Fibroblast of upper back skin (primary cell): Measurements from ENCODE around the gene IL17RE.

Source experiments
- DNase-seq: peaks from one replicate; pipeline ENCODE4 v3.0.0-alpha.2; 2013

IL17RE gene

DNA sequence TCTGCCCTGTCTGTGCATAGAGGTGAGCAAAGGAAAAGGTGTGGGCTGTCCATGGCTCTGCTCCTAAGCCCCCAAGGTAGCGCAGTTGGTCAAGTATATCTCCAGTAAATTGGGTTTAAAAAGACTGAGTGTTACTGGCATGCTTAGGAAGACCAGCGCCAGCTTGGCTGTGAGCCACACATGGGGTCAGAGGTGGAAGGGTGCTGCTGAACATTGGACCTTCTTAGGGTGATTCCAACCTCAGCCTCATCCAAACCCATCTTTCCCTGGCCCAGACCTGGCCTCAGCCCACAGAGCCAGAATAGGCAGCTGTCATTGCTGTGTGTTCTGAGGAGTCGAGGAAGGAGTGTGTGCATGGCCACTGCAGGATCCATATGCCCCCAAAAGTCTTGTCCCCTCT lies 5.6 kb downstream of the IL17RE start:
- DNase-seq = no peak

DNA sequence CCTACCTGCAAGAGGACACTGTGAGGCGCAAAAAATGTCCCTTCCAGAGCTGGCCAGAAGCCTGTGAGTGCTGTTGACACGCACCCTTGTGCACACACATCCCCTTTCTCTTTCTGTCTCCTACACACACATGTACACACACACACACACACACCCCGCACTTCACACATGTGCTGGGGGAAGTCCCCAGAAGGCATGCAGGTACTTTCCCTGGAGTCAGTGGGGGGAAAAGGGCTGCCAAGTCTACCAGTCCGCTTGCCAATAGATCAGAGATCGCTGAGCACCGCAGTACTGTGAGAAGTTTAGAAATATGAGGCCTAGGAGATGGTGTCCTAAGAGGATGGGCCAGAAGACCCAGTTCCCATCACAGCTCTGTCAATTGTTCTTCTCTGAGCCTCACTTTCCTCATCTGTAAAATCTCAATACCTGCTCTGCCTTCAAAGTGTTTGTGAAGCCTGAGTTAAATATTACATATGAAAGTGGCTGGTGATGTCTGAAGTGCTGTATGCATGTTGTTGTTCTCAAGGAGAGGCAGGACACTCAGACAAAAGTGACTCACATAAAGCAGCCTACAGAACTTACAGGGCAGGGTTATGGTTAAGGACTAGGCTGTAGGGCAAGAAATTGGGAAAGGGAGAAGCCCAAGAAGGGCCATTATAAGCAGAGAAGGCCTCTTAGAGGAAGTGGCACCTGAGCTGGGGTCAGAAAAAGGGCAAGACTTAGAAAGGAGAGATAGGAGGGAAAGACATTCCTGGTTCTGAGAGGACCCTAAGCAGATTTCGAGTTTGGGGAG lies 6.8 kb downstream of the IL17RE start:
- DNase-seq = no peak

DNA sequence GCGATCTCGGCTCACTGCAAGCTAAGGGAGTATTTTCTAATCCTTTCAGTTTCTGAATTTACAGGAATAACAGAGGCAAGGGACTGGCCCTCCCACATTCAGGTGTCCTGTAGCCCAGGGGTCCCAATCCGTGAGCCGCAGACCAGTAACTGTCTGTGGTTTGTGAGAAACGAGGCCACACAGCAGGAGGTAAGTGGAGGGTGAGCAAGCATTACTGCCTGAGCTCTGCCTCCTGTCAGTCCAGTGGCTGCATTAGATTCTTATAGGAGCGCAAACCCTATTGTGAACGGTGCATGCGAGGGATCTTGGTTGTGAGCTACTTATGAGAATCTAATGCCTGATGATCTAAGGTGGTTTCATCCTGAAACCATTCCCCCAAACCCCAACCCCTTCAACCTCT lies 9.2 kb downstream of the IL17RE start:
- DNase-seq = no peak

DNA sequence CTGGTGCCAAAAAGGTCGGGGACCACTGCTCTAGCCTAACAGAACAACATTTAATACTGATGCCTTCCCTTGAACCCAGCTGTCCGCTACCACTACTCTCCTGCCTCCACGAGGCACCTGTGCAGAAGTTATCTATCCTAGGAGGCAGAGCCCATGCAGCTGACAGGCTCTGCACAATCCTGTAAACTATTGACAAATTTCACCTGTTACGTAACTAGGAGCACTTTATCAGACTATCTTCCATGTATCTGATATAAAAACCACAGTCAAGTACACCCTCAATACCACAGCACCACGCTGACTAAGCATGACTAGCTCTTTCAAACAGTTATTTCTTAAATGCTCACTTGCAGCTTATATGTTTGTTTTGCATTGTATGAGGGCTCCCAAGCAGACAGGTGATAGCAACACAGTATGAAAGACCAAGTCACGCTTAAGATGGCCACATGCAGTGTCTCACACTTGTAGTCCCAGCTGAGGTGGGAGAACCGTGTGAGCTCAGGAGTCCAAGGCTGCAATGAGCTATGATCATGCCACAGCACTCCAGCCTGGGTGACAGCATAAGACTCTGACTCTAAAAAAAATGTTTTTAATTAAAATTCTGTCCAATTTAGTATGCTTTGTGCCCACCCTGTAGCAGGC lies 9.8 kb downstream of the IL17RE start:
- DNase-seq = peak; percentile 41

DNA sequence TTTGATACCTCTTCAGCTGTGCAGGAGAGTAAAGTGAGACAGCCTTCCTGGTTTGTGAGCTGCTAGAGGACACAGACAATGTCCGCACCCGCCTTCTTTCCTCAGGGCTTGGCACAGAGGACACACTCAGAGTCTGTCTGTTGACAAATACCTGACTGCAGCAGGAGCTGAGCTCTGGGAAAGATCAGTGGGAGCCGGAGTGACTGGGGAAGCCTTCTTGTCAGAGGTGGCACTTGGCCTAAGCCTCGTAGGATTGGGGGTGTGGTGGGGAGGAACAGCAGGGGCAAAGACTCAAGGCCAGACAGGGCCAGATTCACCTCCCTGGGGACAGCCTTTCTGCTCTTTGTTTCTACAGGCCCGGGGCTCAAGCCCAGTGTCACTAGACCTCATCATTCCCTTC lies 11.0 kb downstream of the IL17RE start:
- no peak for DNase-seq

DNA sequence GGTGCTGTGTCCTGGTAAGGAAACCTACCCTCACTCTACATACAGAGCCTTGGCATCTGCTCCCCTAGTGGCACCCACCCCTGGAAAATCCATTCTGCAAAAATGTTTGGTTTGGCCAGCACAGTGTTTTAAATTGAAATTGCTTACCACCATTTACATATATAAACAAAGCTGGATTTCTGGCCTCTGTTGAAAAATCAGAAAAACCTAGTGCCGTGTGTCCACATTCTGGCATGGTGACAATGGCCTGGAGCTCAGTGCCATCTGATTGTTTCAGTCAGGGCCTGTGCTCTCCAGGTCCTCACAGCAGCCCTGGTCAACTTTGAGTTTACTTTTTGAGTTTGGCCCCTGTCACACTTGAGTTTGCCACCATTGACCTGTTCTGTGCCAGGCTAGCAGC lies 11.4 kb downstream of the IL17RE start:
- DNase-seq = no peak

DNA sequence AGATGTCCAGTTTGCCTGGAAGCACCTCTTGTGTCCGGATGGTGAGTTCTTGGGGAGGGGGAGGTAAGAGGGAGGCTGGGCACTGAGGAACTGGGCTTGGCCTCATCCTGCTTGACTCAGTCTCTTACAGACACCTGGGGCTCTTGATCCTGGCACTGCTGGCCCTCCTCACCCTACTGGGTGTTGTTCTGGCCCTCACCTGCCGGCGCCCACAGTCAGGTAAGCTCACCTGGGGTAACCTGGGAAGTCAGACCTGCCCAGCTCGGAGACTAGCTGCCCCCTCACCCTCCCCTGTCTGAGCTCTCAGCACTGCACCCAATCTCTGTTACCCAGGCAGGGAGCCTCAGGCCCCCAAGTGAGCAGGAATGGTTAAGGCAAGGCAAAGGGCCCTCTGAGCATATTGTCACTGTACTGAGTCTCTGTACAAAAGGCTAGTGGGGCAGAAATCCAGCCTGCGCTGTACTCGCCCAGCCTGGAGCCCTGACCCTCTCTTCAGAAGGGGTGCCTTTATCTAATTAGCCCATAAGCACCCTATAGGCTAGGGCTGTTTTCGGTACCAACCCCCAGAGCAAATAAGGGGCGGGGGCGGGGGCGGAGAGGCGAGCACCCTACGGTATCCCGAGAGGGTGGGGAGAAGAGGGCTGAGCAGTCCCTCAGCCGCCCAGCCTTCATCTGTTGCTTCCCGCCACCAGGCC lies 12.1 kb downstream of the IL17RE start:
- DNase-seq = no peak

DNA sequence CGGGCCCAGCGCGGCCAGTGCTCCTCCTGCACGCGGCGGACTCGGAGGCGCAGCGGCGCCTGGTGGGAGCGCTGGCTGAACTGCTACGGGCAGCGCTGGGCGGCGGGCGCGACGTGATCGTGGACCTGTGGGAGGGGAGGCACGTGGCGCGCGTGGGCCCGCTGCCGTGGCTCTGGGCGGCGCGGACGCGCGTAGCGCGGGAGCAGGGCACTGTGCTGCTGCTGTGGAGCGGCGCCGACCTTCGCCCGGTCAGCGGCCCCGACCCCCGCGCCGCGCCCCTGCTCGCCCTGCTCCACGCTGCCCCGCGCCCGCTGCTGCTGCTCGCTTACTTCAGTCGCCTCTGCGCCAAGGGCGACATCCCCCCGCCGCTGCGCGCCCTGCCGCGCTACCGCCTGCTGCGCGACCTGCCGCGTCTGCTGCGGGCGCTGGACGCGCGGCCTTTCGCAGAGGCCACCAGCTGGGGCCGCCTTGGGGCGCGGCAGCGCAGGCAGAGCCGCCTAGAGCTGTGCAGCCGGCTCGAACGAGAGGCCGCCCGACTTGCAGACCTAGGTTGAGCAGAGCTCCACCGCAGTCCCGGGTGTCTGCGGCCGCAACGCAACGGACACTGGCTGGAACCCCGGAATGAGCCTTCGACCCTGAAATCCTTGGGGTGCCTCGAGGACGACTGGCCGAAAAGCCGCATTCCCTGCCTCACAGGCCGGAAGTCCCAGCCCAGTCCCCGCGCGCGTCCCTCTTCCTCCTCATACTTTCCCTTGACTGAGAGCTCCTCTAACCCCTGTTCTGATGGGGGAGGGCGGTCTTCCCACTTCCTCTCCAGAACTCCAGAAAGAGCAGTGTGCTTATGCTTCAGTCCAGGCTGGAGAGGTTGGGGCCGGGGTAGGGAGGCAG lies 12.8 kb downstream of the IL17RE start:
- peak; percentile 68 for DNase-seq

DNA sequence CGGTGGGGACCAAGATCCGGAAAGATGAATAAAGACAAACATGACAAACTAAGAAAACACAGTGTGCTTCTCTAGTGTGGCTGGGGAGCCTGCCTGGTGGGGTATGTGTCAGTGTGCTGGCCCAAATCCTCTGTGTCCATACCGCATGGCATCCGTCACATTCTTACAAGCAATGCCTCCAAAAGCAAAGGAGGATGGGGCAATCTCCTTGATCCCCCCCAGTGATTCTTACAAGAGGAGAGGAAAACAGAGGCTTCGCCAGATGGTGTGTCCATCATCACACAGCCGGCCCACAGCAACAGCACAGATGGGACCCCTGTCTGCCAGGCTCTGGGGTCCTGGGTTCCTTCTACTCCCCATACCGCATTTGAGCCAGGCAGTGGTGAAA lies 13.7 kb downstream of the IL17RE start:
- DNase-seq = peak; percentile 40

DNA sequence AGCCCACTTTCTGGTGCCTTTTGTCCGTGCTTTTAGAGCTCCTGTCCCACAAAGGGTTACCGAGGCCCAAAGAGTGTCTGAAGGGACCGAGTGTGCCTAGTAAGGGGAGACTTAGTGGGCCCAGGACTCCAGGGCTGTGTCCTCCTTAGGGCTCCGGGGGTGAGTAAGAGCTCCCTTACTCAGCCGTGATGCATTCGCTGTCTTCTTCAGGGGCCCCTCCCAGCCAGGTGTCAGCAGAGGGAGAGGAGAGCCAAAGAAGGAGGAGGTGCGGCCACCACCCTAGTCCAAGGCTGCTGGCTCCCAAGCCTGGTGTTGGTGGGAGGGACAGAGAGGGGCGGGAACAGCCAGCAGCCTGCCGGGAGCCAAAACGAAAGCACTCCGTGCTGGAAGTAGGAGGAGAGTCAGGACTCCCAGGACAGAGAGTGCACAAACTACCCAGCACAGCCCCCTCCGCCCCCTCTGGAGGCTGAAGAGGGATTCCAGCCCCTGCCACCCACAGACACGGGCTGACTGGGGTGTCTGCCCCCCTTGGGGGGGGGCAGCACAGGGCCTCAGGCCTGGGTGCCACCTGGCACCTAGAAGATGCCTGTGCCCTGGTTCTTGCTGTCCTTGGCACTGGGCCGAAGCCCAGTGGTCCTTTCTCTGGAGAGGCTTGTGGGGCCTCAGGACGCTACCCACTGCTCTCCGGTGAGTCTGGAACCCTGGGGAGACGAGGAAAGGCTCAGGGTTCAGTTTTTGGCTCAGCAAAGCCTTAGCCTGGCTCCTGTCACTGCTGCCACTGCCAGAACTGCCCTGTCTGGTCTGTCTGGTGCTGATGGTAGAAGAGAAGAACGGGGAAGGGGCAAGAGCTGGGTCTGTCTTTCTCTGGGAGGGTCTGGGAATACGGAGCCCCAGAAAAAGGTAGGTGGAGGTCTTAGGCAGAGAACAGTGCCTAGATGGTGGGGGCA lies 14.4 kb downstream of the IL17RE start, which contains the start of gene IL17RC:
TSS of gene IL17RC (plus strand) at position 365 of the 947 bp plus-strand sequence. CDS start at position 583, 218 bp downstream.
- peak; percentile 85 for DNase-seq

DNA sequence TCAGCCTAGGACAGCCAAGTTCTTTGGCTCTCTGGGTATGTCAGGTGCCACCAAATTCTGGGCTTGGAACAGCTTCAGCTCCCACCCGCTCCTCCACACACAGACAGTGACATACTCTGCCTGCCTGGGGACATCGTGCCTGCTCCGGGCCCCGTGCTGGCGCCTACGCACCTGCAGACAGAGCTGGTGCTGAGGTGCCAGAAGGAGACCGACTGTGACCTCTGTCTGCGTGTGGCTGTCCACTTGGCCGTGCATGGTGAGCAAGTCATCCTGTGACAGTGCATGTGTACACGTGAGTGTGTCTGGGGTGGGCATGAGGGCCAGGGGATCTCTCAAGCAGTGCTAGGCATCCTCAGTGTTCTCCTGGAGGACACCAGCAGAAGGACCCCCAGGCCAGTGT lies 15.2 kb downstream of the IL17RE start:
- no peak for DNase-seq

DNA sequence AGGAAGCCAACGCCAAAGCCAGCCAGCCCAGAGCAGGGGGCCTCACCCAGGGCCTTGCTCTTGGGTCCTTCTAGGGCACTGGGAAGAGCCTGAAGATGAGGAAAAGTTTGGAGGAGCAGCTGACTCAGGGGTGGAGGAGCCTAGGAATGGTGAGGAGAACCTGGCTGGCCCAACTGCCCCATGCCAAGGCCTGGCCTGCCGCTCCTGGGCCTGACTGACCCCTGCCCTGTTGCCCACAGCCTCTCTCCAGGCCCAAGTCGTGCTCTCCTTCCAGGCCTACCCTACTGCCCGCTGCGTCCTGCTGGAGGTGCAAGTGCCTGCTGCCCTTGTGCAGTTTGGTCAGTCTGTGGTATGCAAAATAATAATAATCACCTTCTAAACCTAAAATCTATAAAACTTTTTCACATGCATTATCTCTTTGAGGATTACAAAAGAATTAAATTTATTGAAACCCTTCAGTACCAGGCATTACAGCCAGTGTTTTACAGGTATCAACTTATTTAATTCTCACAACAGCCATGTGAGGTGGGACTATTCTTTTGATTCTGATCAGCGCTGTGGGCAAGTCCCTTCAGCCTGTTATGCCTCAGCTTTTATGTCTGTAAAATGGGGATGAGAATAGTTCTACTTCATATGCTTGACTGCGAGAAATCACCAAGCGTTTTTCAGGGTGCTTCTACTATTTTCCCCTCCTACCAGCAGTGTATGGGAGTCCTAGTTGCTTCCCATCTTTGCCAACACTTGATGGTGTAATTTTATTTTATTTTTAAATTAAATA lies 15.8 kb downstream of the IL17RE start:
- no peak for DNase-seq

DNA sequence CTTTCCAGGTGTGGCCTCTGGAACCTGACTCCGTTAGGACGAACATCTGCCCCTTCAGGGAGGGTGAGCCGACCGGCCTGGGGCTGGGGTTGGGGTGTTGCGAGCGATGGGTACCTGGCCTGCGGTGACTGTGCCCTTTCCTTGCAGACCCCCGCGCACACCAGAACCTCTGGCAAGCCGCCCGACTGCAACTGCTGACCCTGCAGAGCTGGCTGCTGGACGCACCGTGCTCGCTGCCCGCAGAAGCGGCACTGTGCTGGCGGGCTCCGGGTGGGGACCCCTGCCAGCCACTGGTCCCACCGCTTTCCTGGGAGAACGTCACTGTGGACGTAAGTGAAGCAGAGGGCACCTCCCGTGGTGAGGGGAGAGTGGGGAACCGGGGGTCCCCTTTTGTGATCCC lies 25.5 kb downstream of the IL17RE start:
- no peak for DNase-seq

DNA sequence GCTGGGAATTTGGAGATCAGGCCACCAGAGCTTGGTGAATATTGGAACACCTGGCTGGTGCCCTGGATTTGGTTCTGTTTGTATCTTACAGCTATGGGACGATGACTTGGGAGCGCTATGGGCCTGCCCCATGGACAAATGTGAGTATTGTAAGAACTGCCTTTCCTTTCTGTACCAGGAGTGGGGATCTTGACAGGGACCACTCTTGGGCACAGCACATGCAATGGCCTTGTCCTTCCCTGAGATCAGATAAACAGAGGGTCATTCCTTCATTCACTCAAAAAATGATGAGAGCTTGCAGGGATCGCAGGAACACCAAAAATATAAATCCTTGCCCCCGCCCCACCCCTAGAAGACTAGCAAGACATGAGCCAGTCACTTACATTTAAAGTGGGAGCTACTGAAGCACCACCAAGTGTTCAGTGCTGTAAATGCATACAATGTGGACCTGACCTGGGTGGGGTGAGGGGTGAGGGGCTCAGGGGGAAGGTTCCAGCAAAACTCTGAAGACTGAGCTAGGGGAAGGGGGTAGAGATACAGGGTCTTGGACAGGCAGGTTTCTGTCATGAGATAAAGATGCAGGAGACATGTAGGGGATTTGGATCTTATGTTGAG lies 28.3 kb downstream of the IL17RE start:
- no peak for DNase-seq

DNA sequence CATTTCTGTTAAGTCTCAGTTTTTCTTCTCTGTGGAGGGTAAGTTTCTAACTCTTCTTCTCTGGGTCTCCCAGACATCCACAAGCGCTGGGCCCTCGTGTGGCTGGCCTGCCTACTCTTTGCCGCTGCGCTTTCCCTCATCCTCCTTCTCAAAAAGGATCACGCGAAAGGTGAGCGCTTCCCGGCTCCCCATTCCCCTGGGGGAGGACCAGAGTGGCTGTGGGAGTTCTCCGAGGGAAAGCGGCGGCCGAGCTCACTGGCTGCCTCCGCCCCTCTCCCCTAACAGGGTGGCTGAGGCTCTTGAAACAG lies 29.8 kb downstream of the IL17RE start:
- no peak for DNase-seq

DNA sequence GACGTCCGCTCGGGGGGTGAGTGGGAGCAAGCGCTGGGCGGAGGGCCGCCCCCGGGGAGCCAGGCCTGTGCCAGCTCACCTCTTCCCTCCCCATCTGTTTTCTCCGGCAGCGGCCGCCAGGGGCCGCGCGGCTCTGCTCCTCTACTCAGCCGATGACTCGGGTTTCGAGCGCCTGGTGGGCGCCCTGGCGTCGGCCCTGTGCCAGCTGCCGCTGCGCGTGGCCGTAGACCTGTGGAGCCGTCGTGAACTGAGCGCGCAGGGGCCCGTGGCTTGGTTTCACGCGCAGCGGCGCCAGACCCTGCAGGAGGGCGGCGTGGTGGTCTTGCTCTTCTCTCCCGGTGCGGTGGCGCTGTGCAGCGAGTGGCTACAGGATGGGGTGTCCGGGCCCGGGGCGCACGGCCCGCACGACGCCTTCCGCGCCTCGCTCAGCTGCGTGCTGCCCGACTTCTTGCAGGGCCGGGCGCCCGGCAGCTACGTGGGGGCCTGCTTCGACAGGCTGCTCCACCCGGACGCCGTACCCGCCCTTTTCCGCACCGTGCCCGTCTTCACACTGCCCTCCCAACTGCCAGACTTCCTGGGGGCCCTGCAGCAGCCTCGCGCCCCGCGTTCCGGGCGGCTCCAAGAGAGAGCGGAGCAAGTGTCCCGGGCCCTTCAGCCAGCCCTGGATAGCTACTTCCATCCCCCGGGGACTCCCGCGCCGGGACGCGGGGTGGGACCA lies 30.4 kb downstream of the IL17RE start:
- peak; percentile 71 for DNase-seq

DNA sequence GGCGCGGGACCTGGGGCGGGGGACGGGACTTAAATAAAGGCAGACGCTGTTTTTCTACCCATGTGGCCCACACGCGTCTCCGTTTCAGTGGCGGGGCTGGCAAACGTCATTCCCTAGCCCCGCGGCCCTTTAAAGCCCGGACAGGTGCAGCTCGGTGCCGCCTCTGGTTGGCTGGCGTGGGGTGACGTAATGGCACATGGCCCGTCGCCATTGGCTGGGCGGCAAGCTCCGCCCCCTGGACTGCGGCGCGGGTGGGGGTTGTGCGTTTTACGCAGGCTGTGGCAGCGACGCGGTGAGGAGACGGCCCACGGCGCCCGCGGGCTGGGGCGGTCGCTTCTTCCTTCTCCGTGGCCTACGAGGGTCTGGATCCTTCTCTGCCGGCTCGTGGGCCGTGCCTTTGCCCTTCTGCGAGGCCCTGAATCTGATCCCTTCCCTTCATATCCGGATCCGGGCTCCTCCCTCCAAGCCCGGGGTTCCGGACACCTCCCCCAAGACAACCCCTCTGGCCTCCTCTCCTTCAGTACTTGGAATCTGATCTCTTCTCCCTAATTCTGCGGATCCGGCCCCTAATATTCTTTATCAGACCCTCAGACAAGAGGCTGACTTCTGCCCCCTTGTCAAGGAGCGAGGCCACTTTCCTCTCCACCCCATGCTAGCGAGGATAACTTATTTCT lies 31.1 kb downstream of the IL17RE start, which contains the start of gene CRELD1:
TSS of gene CRELD1 (plus strand) at position 274 of the 674 bp plus-strand sequence. CDS start 605 bp downstream, outside the sequence.
- DNase-seq = peak; percentile 84

DNA sequence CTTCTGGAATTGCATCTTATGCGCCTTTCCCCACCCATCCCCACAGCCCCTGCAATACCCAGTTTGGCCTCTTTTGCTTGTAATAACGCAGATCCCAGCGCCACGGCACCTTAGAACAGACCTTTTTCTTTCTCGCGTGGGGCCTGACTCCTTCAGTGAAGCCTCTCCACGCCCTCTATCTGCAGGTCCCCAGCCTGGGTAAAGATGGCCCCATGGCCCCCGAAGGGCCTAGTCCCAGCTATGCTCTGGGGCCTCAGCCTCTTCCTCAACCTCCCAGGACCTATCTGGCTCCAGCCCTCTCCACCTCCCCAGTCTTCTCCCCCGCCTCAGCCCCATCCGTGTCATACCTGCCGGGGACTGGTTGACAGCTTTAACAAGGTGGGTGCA lies 31.6 kb downstream of the IL17RE start:
- no peak for DNase-seq

DNA sequence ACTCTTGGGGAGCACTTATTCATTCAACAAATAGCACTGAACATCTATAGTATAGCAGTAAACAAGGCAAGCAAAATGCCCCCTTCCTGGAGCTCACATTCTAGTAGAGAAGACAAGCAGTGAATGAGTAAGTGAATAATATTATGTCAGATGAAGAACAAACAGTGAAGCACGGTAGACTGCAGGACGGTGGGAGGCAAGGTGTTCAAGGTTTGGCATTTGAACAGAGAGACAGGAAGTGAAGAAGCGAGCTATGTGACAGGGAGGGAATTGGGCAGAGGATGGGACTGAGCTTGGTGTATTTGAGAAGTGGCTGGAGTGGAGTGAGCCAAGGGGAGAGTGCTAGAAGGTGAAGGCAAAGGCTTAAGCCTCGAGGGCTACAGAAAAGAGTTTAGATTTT lies 32.3 kb downstream of the IL17RE start:
- no peak for DNase-seq
